Measurements from ENCODE around the gene CDC37L1. TPM values are rescaled to one million over a fixed set of nuclear protein-coding genes. Genes with fewer than 3 reads are reported as not detected.

The CDC37L1 gene
- total and polyA plus RNA-seq, 4 donors, result 17.8 to 26.3 (median 19.7) TPM

DNA sequence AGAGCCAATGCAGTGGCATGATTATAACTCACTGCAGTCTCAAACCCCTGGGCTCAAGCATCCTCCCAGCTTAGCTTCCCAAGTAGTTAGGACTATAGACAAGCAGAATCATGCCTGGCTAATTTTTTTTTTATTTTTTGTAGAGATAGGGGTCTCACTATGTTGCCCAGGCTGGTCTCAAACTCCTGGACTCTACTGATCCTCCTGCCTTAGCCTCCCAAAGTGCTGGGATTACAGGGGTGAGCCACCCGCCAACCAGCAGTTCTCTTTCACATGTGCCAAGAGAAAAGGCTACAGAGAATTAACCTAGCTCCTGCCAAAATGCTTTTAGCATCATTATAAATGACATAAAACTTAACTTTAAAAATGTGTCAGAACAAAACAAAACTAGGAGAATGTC is 53.5 kb downstream of the CDC37L1 start:
- intact Hi-C loops (cut with DNase I), result no loop called here
- H3K36me3 ChIP-seq (ENCODE audit: control insufficient read depth in 1 of 2, insufficient read depth in 2 of 2, low read length in 1 of 2), result no peaks in the 10 kb centered on the region
- H3K9me3 ChIP-seq (ENCODE audit: control insufficient read depth, low read length), result no peaks in the 10 kb centered on the region
- ATAC-seq (ENCODE audit: low FRiP score) (no peak), DNase-seq (no peak)
- no peak overlapping the region for H3K27ac ChIP-seq (ENCODE audit: low read depth in 1 of 2, low read length in 2 of 2)
- H3K4me3 ChIP-seq (ENCODE audit: low read length in 2 of 2), result no peak overlapping the region
- H3K27me3 ChIP-seq (ENCODE audit: control insufficient read depth in 1 of 2, insufficient read depth in 2 of 2, low read length in 1 of 2), result no peaks in the 10 kb centered on the region
- 98 to 100% methylated on average over 1 of the region's 1 CpG for whole genome bisulfite sequencing, 2 donors
- no peaks in the 10 kb centered on the region for H3K4me1 ChIP-seq (ENCODE audit: control insufficient read depth in 1 of 2, insufficient read depth in 2 of 2, low read length in 2 of 2)

DNA sequence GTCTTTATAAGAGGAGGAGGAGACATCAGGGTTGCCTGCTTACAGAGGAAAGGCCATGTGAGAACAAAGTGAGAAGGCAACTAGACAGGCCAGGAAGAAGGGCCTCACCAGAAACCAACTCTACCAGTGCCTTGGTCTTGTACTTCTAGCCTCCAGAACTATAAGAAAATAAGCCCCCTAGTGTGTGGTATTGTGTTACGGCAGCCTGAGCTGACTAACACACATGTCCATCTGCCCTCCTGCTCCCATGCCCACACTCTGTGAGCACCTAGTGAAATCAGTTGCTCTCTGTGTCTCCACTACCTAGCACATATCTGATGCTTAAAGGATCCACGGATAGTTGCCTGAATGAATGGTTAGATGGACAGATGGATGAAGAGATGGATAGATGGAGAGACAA is 54.8 kb downstream of the CDC37L1 start:
- DNase-seq, result no peak
- H3K4me3 ChIP-seq (ENCODE audit: low read length in 2 of 2), result no peak overlapping the region
- intact Hi-C loops (cut with DNase I), result no loop called here
- 92 to 97% methylated on average over 2 of the region's 2 CpGs for WGBS, 2 donors
- no peaks in the 10 kb centered on the region for H3K36me3 ChIP-seq (ENCODE audit: control insufficient read depth in 1 of 2, insufficient read depth in 2 of 2, low read length in 1 of 2)
- no peak for ATAC-seq (ENCODE audit: low FRiP score)
- peaks cover 0 to 2% of the 10 kb centered on the region in 2 donors for H3K4me1 ChIP-seq (ENCODE audit: control insufficient read depth in 1 of 2, insufficient read depth in 2 of 2, low read length in 2 of 2)
- no peaks in the 10 kb centered on the region for H3K27me3 ChIP-seq (ENCODE audit: control insufficient read depth in 1 of 2, insufficient read depth in 2 of 2, low read length in 1 of 2)
- H3K9me3 ChIP-seq (ENCODE audit: control insufficient read depth, low read length), result no peaks in the 10 kb centered on the region
- H3K27ac ChIP-seq (ENCODE audit: low read depth in 1 of 2, low read length in 2 of 2), result no peak overlapping the region

DNA sequence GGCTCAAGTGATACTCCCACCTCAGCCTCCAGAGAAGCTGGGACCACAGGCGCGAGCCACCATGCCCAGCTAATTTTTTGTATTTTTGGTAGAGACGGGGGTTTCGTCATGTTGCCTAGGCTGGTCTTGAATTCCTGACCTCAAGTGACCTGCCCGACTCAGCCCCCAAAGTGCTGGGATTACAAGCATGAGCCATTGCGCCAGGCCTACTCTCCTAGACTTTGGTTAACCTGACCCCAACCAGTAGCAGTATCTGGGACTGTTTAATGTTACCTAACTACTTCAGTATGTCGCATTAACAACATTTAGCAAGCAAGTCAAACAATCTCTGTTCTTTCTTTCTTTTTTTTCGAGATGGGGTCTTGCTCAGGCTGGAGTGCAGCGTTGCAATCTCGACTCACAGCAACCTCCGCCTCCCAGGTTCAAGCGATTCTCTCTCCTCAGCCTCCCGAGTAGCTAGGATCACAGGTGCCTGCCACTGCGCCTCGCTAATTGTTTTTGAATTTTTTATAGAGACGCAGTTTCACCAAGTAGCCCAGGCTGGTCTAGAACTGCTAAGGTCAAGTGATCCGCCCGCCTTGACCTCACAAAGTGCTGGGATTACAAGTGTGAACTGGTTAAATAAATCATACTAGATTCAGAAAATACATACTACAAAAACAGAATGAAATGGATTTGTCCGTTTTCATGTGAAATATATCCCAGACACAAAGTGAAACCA is 59.7 kb downstream of the CDC37L1 start:
- intact Hi-C loops (cut with DNase I), result no loop called here
- ATAC-seq (ENCODE audit: low FRiP score) (no peak), DNase-seq (no peak)
- H3K4me3 ChIP-seq (ENCODE audit: low read length in 2 of 2), result no peak overlapping the region
- 92 to 96% methylated on average over 19 of the region's 19 CpGs for WGBS, 2 donors
- no peaks in the 10 kb centered on the region for H3K27me3 ChIP-seq (ENCODE audit: control insufficient read depth in 1 of 2, insufficient read depth in 2 of 2, low read length in 1 of 2)
- no peak overlapping the region for H3K27ac ChIP-seq (ENCODE audit: low read depth in 1 of 2, low read length in 2 of 2)
- no peaks in the 10 kb centered on the region for H3K9me3 ChIP-seq (ENCODE audit: control insufficient read depth, low read length)
- peaks cover 0 to 2% of the 10 kb centered on the region in 2 donors for H3K4me1 ChIP-seq (ENCODE audit: control insufficient read depth in 1 of 2, insufficient read depth in 2 of 2, low read length in 2 of 2)
- H3K36me3 ChIP-seq (ENCODE audit: control insufficient read depth in 1 of 2, insufficient read depth in 2 of 2, low read length in 1 of 2), result no peaks in the 10 kb centered on the region

DNA sequence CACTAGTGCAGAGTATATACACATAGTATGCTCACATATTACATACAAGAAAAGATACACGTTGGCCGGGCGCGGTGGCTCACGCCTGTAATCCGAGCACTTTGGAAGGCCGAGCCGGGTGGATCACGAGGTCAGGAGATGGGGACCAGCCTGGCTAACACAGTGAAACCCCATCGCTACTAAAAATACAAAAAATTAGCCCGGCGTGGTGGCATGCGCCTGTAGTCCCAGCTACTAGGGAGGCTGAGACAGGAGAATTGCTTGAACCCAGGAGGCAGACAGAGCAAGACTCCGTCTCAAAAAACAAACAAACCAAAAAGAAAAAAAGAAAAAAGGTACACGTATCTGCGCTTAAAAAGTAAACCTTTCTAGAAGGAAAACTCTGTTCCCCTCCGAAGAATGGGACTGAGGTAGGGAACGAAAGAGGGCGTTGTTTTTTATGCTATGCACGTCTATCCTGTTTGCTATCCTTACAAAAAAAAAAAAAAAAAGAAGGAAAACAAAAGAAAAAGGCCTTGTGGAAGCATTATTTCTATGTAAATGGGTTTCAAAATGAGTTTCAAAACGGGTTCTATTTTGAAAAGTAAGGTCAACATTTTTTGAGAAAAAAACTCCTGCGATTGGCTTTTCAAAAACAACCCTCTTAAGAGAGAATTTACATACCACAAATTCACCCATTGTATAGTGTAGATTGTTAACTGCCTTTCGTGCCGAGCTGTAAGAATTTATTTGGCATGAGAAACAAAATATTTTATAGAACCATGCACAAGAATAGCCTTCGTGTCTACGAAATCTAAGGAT is 60.4 kb downstream of the CDC37L1 start:
- Histone ChIP-seq H3K27me3 (ENCODE audit: control insufficient read depth in 1 of 2, insufficient read depth in 2 of 2, low read length in 1 of 2) (no peaks in the 10 kb centered on the region), H3K27ac (ENCODE audit: low read depth in 1 of 2, low read length in 2 of 2) (no peak overlapping the region), H3K9me3 (ENCODE audit: control insufficient read depth, low read length) (no peaks in the 10 kb centered on the region), H3K36me3 (ENCODE audit: control insufficient read depth in 1 of 2, insufficient read depth in 2 of 2, low read length in 1 of 2) (no peaks in the 10 kb centered on the region), H3K4me3 (ENCODE audit: low read length in 2 of 2) (peak overlapping the region; percentile 45 to 60), H3K4me1 (ENCODE audit: control insufficient read depth in 1 of 2, insufficient read depth in 2 of 2, low read length in 2 of 2) (peaks cover 0 to 2% of the 10 kb centered on the region in 2 donors)
- DNase-seq, result no peak
- no peak for ATAC-seq (ENCODE audit: low FRiP score)
- 50 to 51% methylated on average over 26 of the region's 26 CpGs for WGBS, 2 donors
- intact Hi-C loops (cut with DNase I), result loop anchor here in 1 of 2 donors (10.0 kb wide), 2 partner anchors 65 to 135 kb away; partner anchors contain the start of gene CDC37L1

DNA sequence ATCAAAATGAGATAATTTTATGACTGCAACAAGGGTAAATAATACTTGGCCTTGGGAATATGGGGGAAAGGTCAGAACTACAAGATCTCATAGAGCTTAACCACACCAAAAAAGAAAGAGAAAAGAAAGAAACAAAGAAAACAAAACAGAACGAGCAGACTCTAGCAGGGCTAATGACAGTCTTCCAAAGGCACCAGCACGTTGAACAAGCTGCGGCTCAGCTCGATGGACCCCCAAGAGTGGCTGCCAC is 60.9 kb downstream of the CDC37L1 start:
- peak overlapping the region in 1 of 2 donors; percentile 38 for H3K27ac ChIP-seq (ENCODE audit: low read depth in 1 of 2, low read length in 2 of 2)
- peak overlapping the region; percentile 45 to 60 for H3K4me3 ChIP-seq (ENCODE audit: low read length in 2 of 2)
- no peak for ATAC-seq (ENCODE audit: low FRiP score)
- WGBS, 2 donors, result 0% methylated on average over 4 of the region's 4 CpGs
- peaks cover 0 to 2% of the 10 kb centered on the region in 2 donors for H3K4me1 ChIP-seq (ENCODE audit: control insufficient read depth in 1 of 2, insufficient read depth in 2 of 2, low read length in 2 of 2)
- intact Hi-C loops (cut with DNase I), result loop anchor here in 1 of 2 donors (10.0 kb wide), 2 partner anchors 66 to 136 kb away; partner anchors contain the start of gene CDC37L1
- no peaks in the 10 kb centered on the region for H3K36me3 ChIP-seq (ENCODE audit: control insufficient read depth in 1 of 2, insufficient read depth in 2 of 2, low read length in 1 of 2)
- no peaks in the 10 kb centered on the region for H3K9me3 ChIP-seq (ENCODE audit: control insufficient read depth, low read length)
- DNase-seq, result no peak
- no peaks in the 10 kb centered on the region for H3K27me3 ChIP-seq (ENCODE audit: control insufficient read depth in 1 of 2, insufficient read depth in 2 of 2, low read length in 1 of 2)

DNA sequence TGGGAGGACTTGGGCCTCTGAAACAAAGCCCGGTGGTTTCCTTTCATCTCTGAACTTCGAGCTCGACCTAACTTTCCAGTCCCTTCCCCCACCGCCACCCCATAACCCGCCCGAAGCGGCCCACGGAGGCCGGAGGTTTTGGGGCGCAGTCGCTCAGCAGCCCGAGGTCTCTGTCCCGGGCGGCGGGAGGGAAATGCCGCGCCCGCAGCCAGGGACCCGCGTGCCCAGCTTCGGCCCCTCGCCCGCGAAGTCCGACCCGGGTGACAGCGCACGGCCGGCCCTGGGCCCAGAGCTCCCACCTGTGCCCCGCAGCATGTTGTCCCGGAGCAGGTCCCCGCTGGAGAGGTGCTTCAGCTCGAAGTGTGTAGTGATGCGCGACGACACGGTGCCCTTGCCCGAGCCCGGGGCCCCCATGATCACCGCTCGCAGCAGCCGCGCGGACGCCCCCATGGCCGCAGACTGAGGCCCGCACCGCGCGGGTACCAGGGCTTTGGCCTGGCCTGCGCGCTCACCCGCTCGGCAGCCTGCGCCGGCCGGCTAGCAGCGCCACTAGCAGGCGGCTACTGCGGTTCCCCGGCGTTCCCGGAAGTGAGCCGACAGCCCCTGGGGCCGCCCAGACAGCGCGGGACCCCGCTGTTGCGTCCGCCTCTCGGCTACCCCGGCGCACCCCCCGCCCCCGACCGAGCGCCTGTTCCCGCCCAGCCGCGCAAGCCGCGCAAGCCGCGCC is 61.4 kb downstream of the CDC37L1 start, which contains the start of gene AK3:
Gene AK3 (minus strand): TSS at position 565 of the 727 bp plus-strand sequence. CDS start 115 bp downstream, at position 450.
- Histone ChIP-seq H3K27me3 (ENCODE audit: control insufficient read depth in 1 of 2, insufficient read depth in 2 of 2, low read length in 1 of 2) (no peaks in the 10 kb centered on the region), H3K4me3 (ENCODE audit: low read length in 2 of 2) (peak within 1 kb of the TSS; percentile 45 to 60), H3K27ac (ENCODE audit: low read depth in 1 of 2, low read length in 2 of 2) (peak within 1 kb of the TSS; percentile 24 to 73), H3K4me1 (ENCODE audit: control insufficient read depth in 1 of 2, insufficient read depth in 2 of 2, low read length in 2 of 2) (peaks cover 0 to 2% of the 10 kb centered on the region in 2 donors), H3K36me3 (ENCODE audit: control insufficient read depth in 1 of 2, insufficient read depth in 2 of 2, low read length in 1 of 2) (no peaks in the 10 kb centered on the region), H3K9me3 (ENCODE audit: control insufficient read depth, low read length) (no peaks in the 10 kb centered on the region)
- ATAC-seq (ENCODE audit: low FRiP score) (peak; percentile 95), DNase-seq (peak; percentile 91 to 94)
- 0% methylated on average over 62 to 84 of the region's 84 CpGs for WGBS, 2 donors
- intact Hi-C loops (cut with DNase I), result loop anchor here in 1 of 2 donors (10.0 kb wide), 2 partner anchors 66 to 136 kb away; partner anchors contain the start of gene CDC37L1

DNA sequence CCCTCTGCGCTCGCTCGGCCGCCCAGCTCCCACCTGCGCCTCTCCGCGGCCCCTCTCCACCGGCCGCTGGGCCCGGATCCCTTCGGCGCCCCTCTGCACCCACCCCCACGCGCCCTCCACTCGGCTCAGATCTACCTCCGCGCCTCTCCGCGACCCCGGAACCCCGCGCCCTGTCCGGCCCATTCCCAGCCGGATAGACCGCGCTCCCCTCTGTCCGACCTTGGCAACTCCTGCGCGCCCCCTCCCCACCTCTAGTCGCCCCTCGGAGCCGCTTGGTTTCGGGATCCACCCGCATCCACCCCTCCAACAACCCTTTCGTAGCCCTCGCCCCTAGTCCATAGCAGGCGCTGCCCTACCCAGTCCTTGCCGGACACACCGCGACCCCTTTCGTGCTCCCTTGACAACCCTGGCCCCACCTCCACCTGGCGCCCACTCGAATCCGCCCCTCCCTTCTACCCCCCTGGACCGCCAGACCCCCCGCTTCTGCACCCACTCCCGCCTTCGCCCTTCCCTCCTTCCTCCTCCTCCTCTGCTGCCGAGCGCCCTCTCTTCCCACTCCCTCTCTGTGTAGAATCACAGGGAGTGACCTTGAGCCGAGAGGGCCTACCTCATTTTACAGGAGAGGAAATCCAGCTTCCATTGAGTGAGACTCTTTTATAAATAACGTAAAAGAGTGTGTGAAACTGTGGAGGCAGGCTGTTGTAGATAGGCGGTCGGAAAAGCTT is 62.2 kb downstream of the CDC37L1 start:
- peak; percentile 66 for ATAC-seq (ENCODE audit: low FRiP score)
- H3K36me3 ChIP-seq (ENCODE audit: control insufficient read depth in 1 of 2, insufficient read depth in 2 of 2, low read length in 1 of 2), result no peaks in the 10 kb centered on the region
- peak overlapping the region; percentile 24 to 73 for H3K27ac ChIP-seq (ENCODE audit: low read depth in 1 of 2, low read length in 2 of 2)
- H3K27me3 ChIP-seq (ENCODE audit: control insufficient read depth in 1 of 2, insufficient read depth in 2 of 2, low read length in 1 of 2), result no peaks in the 10 kb centered on the region
- peaks cover 0 to 2% of the 10 kb centered on the region in 2 donors for H3K4me1 ChIP-seq (ENCODE audit: control insufficient read depth in 1 of 2, insufficient read depth in 2 of 2, low read length in 2 of 2)
- peak; percentile 55 to 80 for DNase-seq
- intact Hi-C loops (cut with DNase I), result loop anchor here in 1 of 2 donors (10.0 kb wide), 2 partner anchors 67 to 137 kb away; partner anchors contain the start of gene CDC37L1
- peak overlapping the region; percentile 45 to 60 for H3K4me3 ChIP-seq (ENCODE audit: low read length in 2 of 2)
- WGBS, 2 donors, result 1 to 2% methylated on average over 39 to 54 of the region's 54 CpGs
- H3K9me3 ChIP-seq (ENCODE audit: control insufficient read depth, low read length), result no peaks in the 10 kb centered on the region

DNA sequence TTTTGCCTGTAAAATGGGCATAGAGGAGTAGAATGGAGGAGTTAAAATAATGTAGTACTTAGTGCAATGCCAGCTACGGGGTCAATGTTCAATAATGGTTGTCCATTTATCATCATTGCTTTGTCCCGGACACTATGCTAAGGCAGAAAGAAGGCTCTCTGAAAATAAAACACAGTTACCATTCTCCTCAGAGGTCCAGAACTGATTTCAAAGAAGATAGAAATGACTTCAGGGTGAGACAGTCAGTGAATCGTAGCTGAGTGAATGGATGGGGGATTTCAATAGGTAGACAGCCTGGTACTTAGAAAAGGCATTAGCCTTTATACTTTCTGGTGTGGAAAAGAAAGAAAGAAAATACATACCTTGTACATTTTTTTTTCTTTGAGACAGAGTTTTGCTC is 62.9 kb downstream of the CDC37L1 start:
- H3K27ac ChIP-seq (ENCODE audit: low read depth in 1 of 2, low read length in 2 of 2), result peak overlapping the region in 1 of 2 donors; percentile 73
- WGBS, 2 donors, result 62 to 65% methylated on average over 3 of the region's 3 CpGs
- no peak for ATAC-seq (ENCODE audit: low FRiP score)
- DNase-seq, result no peak
- peaks cover 0 to 2% of the 10 kb centered on the region in 2 donors for H3K4me1 ChIP-seq (ENCODE audit: control insufficient read depth in 1 of 2, insufficient read depth in 2 of 2, low read length in 2 of 2)
- H3K27me3 ChIP-seq (ENCODE audit: control insufficient read depth in 1 of 2, insufficient read depth in 2 of 2, low read length in 1 of 2), result no peaks in the 10 kb centered on the region
- H3K36me3 ChIP-seq (ENCODE audit: control insufficient read depth in 1 of 2, insufficient read depth in 2 of 2, low read length in 1 of 2), result no peaks in the 10 kb centered on the region
- intact Hi-C loops (cut with DNase I), result loop anchor here in 1 of 2 donors (10.0 kb wide), 2 partner anchors 67 to 137 kb away; partner anchors contain the start of gene CDC37L1
- no peak overlapping the region for H3K4me3 ChIP-seq (ENCODE audit: low read length in 2 of 2)
- H3K9me3 ChIP-seq (ENCODE audit: control insufficient read depth, low read length), result no peaks in the 10 kb centered on the region
